Skeletal muscle tissue (tissue), 4 donors: ENCODE data around the gene KRTAP10-10. TPM values are rescaled to one million over a fixed set of nuclear protein-coding genes. Genes with fewer than 3 reads are reported as not detected.
"Not testable (repeated sequence)": the region's sequence is repeated elsewhere in the genome, so short reads cannot be mapped to it uniquely, and the experiment has no call there.

Experiments
- H3K27ac ChIP-seq: one replicate; pipeline ENCODE4 v1.7.0; 2013; ENCODE audit warnings: mild to moderate bottlenecking, low read depth, low read length, inconsistent platforms
- H3K27me3 ChIP-seq, 3 donors: one replicate each; pipeline ENCODE4 v1.7.0; 2013; ENCODE audit warnings: low read length in 3 of 3; ENCODE audit not compliant: control insufficient read depth in 3 of 3, insufficient read depth in 3 of 3
- H3K36me3 ChIP-seq, 3 donors: one replicate each; pipeline ENCODE4 v1.7.0; 2013; ENCODE audit warnings: low read length in 3 of 3; ENCODE audit not compliant: control insufficient read depth in 3 of 3, insufficient read depth in 3 of 3
- H3K4me1 ChIP-seq, 3 donors: one replicate each; pipeline ENCODE4 v1.7.0; 2013; ENCODE audit warnings: low read length in 3 of 3, mild to moderate bottlenecking in 3 of 3; ENCODE audit not compliant: control insufficient read depth in 3 of 3, insufficient read depth in 3 of 3
- H3K4me3 ChIP-seq, 3 donors: one replicate each; pipeline ENCODE4 v1.7.0; 2013; ENCODE audit warnings: low read length in 3 of 3
- H3K9ac ChIP-seq, 3 donors: one replicate each; pipeline ENCODE4 v1.7.0; 2013; ENCODE audit warnings: low read length in 3 of 3, mild to moderate bottlenecking in 3 of 3, moderate library complexity in 2 of 3, low read depth in 1 of 3
- H3K9me3 ChIP-seq, 3 donors: one replicate each; pipeline ENCODE4 v1.7.0; 2013; ENCODE audit warnings: low read length in 3 of 3; ENCODE audit not compliant: control insufficient read depth in 3 of 3
- total RNA-seq: library from RNA; depleted of rRNA; stranded (reverse); fragments of >200 nt; gene quantifications from one replicate; pipeline ENCODE4 v1.2.3, GENCODE V29; 2014
- donor health status: Osteomylitis.

Gene KRTAP10-10
- total RNA-seq, 1 donor from 2014 or later = not detected

DNA sequence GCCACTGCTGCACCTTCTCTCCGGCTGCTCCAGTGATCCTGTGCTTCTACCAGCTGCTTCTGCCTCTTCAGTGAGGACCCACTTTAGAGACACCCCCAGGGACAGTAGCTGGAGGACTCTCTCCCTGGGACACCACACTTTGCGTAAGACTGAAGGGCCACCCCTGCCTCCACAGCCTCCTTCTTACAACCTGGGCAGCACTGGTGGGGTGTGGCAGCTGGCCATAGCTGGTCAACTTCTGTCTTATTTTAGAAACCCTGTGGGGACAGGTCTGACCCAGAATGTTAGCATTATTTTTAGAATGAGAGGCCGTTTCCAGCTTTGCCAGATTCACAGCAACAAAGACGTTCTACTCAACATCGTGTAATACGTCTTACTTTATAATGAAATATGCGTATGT lies 11.4 kb upstream of the KRTAP10-10 start:
- H3K9me3 ChIP-seq = peaks cover 0 to 8% (median 0%) of the 10 kb centered on the region in 3 donors
- H3K27me3 ChIP-seq = peaks cover 8 to 31% (median 23%) of the 10 kb centered on the region in 3 donors
- no peak overlapping the region for H3K4me3 ChIP-seq
- H3K27ac ChIP-seq = no peak overlapping the region
- no peaks in the 10 kb centered on the region for H3K36me3 ChIP-seq
- no peak overlapping the region for H3K9ac ChIP-seq
- no peaks in the 10 kb centered on the region for H3K4me1 ChIP-seq

DNA sequence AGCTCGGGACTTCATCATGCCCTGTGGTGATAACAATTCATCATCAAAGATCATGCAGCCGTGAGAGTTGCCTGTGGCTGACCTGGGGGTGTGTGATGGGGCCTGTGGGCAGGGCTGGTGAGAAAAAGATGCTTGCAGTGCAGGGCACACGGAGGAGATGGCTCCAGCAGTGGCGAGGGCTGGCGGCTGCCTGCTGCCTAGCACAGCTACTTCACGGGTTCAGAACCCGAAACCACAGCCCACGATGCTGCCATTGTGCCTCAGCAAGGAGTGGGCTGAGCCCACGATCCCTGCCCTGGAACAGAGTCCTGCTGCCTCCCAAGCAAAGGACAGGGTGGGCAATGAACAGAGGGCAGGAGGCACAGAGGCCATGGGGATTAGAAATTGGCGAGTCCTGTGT lies 10.9 kb upstream of the KRTAP10-10 start:
- Histone ChIP-seq H3K9me3 (peaks cover 0 to 13% (median 0%) of the 10 kb centered on the region in 3 donors), H3K4me1 (no peaks in the 10 kb centered on the region), H3K36me3 (no peaks in the 10 kb centered on the region), H3K27ac (no peak overlapping the region), H3K27me3 (peaks cover 8 to 31% (median 23%) of the 10 kb centered on the region in 3 donors), H3K4me3 (no peak overlapping the region), H3K9ac (no peak overlapping the region)

DNA sequence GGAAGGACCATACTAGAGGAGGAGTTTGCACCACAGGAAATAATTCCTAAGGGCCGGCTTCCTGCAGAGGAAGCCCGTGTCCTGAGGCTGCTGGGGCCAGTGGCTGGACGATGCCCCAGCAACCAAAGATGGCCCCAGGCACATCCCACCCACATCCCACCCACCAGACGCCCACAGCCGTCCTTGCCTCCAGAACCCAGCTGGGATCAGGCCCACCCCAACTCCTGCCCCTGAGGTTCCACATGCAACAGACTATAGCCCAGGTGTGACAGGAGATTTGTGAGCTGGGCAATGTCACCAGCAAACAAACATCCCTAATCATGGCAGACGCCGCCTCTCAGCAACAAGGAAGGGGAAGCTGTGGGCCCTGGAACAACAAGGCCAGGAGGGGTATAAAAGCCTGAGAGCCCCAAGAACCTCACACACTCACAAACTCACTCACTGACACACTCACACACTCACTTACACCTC lies 10.4 kb upstream of the KRTAP10-10 start, which contains the start of gene KRTAP10-9:
Gene KRTAP10-9 (plus strand): TSS at position 421 of the 471 bp plus-strand sequence. CDS start 79 bp downstream, outside the sequence.
- H3K4me1 ChIP-seq = no peaks in the 10 kb centered on the region
- no peaks in the 10 kb centered on the region for H3K36me3 ChIP-seq
- no peak within 1 kb of the TSS for H3K9ac ChIP-seq
- H3K27me3 ChIP-seq = peaks cover 8 to 31% (median 23%) of the 10 kb centered on the region in 3 donors
- H3K27ac ChIP-seq = no peak within 1 kb of the TSS
- H3K9me3 ChIP-seq = peaks cover 0 to 15% (median 1%) of the 10 kb centered on the region in 3 donors
- no peak within 1 kb of the TSS for H3K4me3 ChIP-seq

DNA sequence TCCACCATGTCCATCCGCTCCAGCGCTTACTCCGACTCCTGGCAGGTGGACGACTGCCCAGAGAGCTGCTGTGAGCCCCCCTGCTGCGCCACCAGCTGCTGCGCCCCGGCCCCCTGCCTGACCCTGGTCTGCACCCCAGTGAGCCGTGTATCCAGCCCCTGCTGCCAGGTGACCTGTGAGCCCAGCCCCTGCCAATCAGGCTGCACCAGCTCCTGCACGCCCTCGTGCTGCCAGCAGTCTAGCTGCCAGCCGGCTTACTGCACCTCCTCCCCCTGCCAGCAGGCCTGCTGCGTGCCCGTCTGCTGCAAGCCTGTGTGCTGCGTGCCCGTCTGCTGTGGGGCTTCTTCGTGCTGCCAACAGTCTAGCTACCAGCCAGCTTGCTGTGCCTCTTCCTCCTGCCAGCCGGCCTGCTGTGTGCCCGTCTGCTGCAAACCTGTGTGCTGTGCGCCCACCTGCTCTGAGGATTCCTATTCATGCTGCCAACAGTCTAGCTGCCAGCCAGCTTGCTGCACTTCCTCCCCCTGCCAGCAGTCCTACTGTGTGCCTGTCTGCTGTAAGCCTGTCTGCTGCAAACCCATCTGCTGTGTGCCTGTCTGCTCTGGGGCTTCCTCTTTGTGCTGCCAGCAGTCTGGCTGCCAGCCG lies 9.9 kb upstream of the KRTAP10-10 start:
- Histone ChIP-seq H3K9me3 (peaks cover 0 to 16% (median 2%) of the 10 kb centered on the region in 3 donors), H3K27me3 (peaks cover 8 to 31% (median 23%) of the 10 kb centered on the region in 3 donors)
- not testable (repeated sequence) for H3K27ac ChIP-seq, H3K36me3 ChIP-seq, H3K4me1 ChIP-seq, H3K4me3 ChIP-seq, H3K9ac ChIP-seq

DNA sequence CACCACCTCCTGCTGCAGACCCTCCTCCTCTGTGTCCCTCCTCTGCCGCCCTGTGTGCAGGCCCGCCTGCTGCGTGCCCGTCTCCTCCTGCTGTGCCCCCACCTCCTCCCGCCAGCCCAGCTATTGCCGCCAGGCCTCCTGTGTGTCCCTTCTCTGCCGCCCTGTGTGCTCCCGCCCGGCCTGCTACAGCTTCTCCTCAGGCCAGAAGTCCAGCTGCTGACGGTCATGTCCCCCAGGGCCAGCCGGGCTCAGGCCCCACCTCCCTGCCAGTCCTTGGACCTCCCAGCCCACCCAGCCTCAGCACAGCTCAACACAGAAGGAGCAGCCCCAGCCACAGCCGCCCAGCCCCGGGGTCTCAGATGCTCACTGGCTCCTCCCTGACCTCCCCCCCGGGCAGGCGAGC lies 9.3 kb upstream of the KRTAP10-10 start:
- not testable (repeated sequence) for H3K4me3 ChIP-seq, H3K36me3 ChIP-seq, H3K27ac ChIP-seq, H3K4me1 ChIP-seq, H3K9ac ChIP-seq
- peaks cover 8 to 31% (median 23%) of the 10 kb centered on the region in 3 donors for H3K27me3 ChIP-seq
- H3K9me3 ChIP-seq = peaks cover 0 to 16% (median 2%) of the 10 kb centered on the region in 3 donors

DNA sequence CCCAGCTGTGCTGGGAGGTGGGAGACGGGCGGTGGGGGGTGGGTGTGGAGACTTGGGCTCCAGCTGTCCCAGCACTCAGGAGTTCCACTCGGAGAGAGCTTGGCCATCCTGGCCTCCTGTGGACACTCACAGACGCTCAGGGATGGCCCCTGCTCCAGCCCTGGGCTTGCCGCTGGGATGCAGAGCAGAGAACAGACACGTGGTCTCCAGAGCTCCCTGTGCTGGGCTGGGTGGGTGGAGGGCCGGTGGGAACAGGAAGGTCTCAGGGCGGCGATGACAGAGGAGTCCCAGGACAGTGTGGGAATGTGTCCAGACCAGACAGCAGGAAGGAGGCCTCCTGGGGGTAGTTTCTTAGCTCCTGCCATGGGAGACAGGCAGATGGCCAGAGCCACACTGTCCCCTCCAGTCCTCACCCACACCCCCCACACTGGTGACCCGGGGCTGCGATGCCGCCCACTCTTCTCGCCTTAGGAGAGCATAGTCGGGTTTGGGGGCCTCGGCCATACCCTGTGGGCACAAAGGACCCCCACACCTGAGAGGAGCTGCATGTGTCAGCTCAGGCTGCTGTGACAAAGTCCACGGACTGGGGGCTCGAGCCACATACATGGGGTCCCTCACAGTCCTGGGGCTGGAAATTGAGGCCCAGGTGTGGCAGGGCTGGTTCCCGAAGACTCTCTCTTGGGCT lies 8.3 kb upstream of the KRTAP10-10 start:
- Histone ChIP-seq H3K27me3 (peaks cover 8 to 31% (median 23%) of the 10 kb centered on the region in 3 donors), H3K9ac (no peak overlapping the region), H3K9me3 (peaks cover 0 to 13% (median 2%) of the 10 kb centered on the region in 3 donors), H3K4me3 (no peak overlapping the region), H3K27ac (no peak overlapping the region), H3K4me1 (no peaks in the 10 kb centered on the region), H3K36me3 (no peaks in the 10 kb centered on the region)

DNA sequence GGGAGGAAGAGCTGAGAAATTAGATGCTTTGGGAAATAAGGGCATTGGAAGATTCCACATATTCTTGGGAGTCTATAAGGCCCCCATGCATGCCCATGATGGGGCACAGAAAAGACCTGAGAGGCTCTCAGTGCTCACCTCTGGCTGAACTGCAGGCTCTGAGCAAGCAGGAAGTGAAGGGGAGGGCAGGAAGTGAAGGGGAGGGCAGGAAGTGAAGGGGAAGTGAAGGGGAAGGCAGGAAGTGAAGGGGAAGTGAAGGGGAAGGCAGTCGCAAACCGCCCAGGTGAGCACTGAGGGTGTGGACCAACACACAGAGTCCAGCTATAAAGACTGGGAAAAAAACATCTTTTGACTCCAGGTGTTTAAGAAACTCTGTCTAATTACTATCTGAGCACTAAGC lies 6.7 kb upstream of the KRTAP10-10 start:
- H3K9ac ChIP-seq = no peak overlapping the region
- H3K27me3 ChIP-seq = peaks cover 8 to 31% (median 25%) of the 10 kb centered on the region in 3 donors
- peaks cover 0 to 9% (median 2%) of the 10 kb centered on the region in 3 donors for H3K9me3 ChIP-seq
- H3K36me3 ChIP-seq = no peaks in the 10 kb centered on the region
- no peaks in the 10 kb centered on the region for H3K4me1 ChIP-seq
- H3K4me3 ChIP-seq = no peak overlapping the region
- no peak overlapping the region for H3K27ac ChIP-seq

DNA sequence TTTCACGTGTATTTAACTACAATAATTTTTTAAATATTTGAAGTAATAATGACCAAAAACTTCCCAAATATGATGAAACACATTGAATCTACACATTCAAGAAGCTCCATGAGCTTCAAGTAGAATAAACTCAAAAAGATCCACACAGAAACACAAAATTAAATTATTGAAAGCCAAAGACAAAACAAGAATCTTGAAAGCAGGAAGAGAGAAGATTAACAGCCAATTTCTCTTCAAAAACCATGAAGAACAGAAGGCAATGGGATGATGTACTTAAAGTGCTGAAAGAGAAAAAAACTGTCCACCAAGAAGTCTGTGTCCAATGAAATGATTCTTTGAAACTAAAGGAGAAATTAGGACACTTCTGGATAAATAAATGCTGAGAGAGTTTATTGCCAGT lies 5.1 kb upstream of the KRTAP10-10 start:
- Histone ChIP-seq H3K9ac (no peak overlapping the region), H3K36me3 (no peaks in the 10 kb centered on the region), H3K4me1 (no peaks in the 10 kb centered on the region), H3K27ac (no peak overlapping the region), H3K4me3 (no peak overlapping the region), H3K27me3 (peaks cover 11 to 32% (median 27%) of the 10 kb centered on the region in 3 donors), H3K9me3 (peaks cover 0 to 9% (median 2%) of the 10 kb centered on the region in 3 donors)

DNA sequence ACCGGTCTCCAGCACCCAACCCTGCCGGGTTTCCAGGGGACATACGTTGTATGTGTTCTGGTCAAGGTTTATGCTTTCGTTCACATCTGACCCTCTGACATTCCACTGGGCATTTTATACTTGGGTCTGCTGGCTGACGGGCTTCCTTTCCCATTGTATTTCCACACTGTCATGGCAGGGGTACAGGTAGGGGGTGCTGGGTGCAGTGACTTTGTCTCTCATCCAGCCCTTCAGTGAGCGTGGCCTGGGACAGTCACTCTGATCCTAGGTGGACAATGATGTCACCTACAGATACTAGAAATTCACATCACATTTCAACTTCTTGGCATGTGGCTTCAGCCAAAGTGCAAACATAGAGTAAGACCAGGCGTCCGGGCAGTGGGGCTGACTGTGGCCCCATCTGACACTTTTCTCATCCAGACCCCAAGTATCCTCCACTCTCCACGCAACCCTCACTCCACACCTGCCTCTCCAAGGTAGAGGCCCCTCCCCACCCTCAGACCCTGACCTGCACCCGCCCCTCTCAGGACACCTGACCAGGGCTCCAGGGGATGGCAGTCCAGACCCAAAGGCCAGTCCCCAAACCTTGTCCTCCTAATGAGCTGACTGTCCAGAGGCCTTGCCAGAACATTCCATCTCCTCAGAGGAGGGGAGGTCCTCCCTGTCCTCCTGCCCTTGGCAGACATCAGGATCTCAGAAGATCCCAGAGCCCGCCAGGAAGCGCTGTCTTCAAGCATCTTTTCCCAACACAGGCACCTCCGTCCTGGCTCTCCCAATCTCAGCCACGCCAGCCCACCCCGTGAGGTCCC lies 743 bp upstream of the KRTAP10-10 start:
- no peak overlapping the region for H3K27ac ChIP-seq
- no peaks in the 10 kb centered on the region for H3K36me3 ChIP-seq
- H3K4me3 ChIP-seq = no peak overlapping the region
- peaks cover 13 to 36% (median 30%) of the 10 kb centered on the region in 3 donors for H3K27me3 ChIP-seq
- H3K9me3 ChIP-seq = peaks cover 2 to 9% (median 2%) of the 10 kb centered on the region in 3 donors
- no peak overlapping the region for H3K9ac ChIP-seq
- no peaks in the 10 kb centered on the region for H3K4me1 ChIP-seq
